HEK293 (cell line): Measurements from ENCODE around the gene TESMIN.

ENCODE experiments used
- CTCF ChIA-PET: fragments of 350-600 bp; formaldehyde crosslinking; extraction: SDS; loops from one replicate; lab custom pipeline; 2021; ENCODE audit warnings: antibody characterized with exemption; lab: Yijun Ruan, JAX
- POLR2A ChIA-PET: fragments of 300-600 bp; formaldehyde crosslinking; extraction: SDS; loops from one replicate; lab custom pipeline; 2020; ENCODE audit warnings: antibody characterized with exemption, inconsistent platforms; lab: Yijun Ruan, JAX
- H3K27ac ChIP-seq: fragments of 200-500 bp; sonication (Bioruptor generic); 2 replicates; pipeline ENCODE4 v1.5.1; 2014; ENCODE audit warnings: low read depth, low read length, control low read depth, inconsistent platforms; ENCODE audit errors: extremely low read depth
- H3K36me3 ChIP-seq, 2 experiments: fragments of 200-500 bp in 1 of 2; sonication (Bioruptor generic) in 1 of 2; 1 replicate in 1 of 2; 2 replicates in 1 of 2; pipeline ENCODE4 v1.5.1; 2014 to 2017; ENCODE audit warnings: inconsistent platforms in 2 of 2, low read length in 2 of 2; ENCODE audit not compliant: control insufficient read depth in 2 of 2, insufficient read depth in 1 of 2
- H3K4me1 ChIP-seq: fragments of 200-500 bp; sonication (Bioruptor generic); 2 replicates; pipeline ENCODE4 v1.5.1; 2014; ENCODE audit warnings: mild to moderate bottlenecking, low read length, inconsistent platforms; ENCODE audit not compliant: control insufficient read depth, insufficient read depth
- H3K4me3 ChIP-seq: 2 replicates; pipeline ENCODE4 v1.5.1; 2011; ENCODE audit warnings: low read depth, mild to moderate bottlenecking, control low read depth, low read length, moderate library complexity
- H3K9me3 ChIP-seq: fragments of 200-500 bp; sonication (Bioruptor generic); 2 replicates; pipeline ENCODE4 v1.5.1; 2014; ENCODE audit warnings: low read depth, low read length, inconsistent platforms; ENCODE audit not compliant: control insufficient read depth, insufficient read depth
- GLI4 ChIP-seq: fragments of 450-650 bp; formaldehyde crosslinking; IDR thresholded peaks from 2 replicates; pipeline ENCODE4 v1.5.1; 2016; ENCODE audit warnings: missing biosample characterization, missing genetic modification characterization
- HOXA7 ChIP-seq: sonication (generic); formaldehyde crosslinking; IDR thresholded peaks from 2 replicates; pipeline ENCODE4 v1.8.1; 2022; ENCODE audit warnings: missing genetic modification reagents, borderline replicate concordance
- KLF1 ChIP-seq: fragments of 450-650 bp; formaldehyde crosslinking; IDR thresholded peaks from 2 replicates; pipeline ENCODE4 v1.5.1; 2016; ENCODE audit warnings: missing biosample characterization, missing genetic modification characterization
- PRDM4 ChIP-seq: fragments of 450-650 bp; formaldehyde crosslinking; IDR thresholded peaks from 2 replicates; pipeline ENCODE4 v1.5.1; 2017; ENCODE audit warnings: missing biosample characterization, missing genetic modification characterization
- ZBTB26 ChIP-seq: fragments of 450-650 bp; formaldehyde crosslinking; optimal IDR thresholded peaks from 2 replicates; pipeline ENCODE3; 2016; ENCODE audit warnings: missing biosample characterization, mild to moderate bottlenecking, missing genetic modification characterization
- ZBTB49 ChIP-seq: fragments of 450-650 bp; formaldehyde crosslinking; IDR thresholded peaks from 2 replicates; pipeline ENCODE4 v1.5.1; 2016; ENCODE audit warnings: missing biosample characterization, missing genetic modification characterization, low read depth
- ZBTB6 ChIP-seq: fragments of 450-650 bp; formaldehyde crosslinking; IDR thresholded peaks from 2 replicates; pipeline ENCODE4 v1.5.1; 2017; ENCODE audit warnings: missing biosample characterization, missing genetic modification characterization
- ZNF114 ChIP-seq: fragments of 450-650 bp; formaldehyde crosslinking; IDR thresholded peaks from 2 replicates; pipeline ENCODE4 v1.5.0; 2017; ENCODE audit warnings: missing biosample characterization, missing genetic modification characterization
- ZNF132 ChIP-seq: fragments of 450-650 bp; formaldehyde crosslinking; IDR thresholded peaks from 2 replicates; pipeline ENCODE4 v1.5.1; 2017; ENCODE audit warnings: missing biosample characterization, missing genetic modification characterization, borderline replicate concordance
- ZNF133 ChIP-seq: fragments of 450-650 bp; formaldehyde crosslinking; IDR thresholded peaks from 2 replicates; pipeline ENCODE4 v1.5.1; 2016; ENCODE audit warnings: missing biosample characterization, missing genetic modification characterization
- ZNF155 ChIP-seq: fragments of 450-650 bp; formaldehyde crosslinking; IDR thresholded peaks from 2 replicates; pipeline ENCODE4 v1.5.1; 2016; ENCODE audit warnings: missing biosample characterization, missing genetic modification characterization
- ZNF174 ChIP-seq: fragments of 450-650 bp; formaldehyde crosslinking; IDR thresholded peaks from 2 replicates; pipeline ENCODE4 v1.5.0; 2017; ENCODE audit warnings: missing biosample characterization, mild to moderate bottlenecking, missing genetic modification characterization
- ZNF184 ChIP-seq: fragments of 450-650 bp; IDR thresholded peaks from 2 replicates; pipeline ENCODE4 v1.5.1; 2018; ENCODE audit warnings: missing biosample characterization, mild to moderate bottlenecking, missing genetic modification characterization
- ZNF302 ChIP-seq: fragments of 450-650 bp; formaldehyde crosslinking; IDR thresholded peaks from 2 replicates; pipeline ENCODE4 v1.5.1; 2016; ENCODE audit warnings: missing biosample characterization, missing genetic modification characterization, low read depth
- ZNF391 ChIP-seq: fragments of 450-650 bp; formaldehyde crosslinking; IDR thresholded peaks from 2 replicates; pipeline ENCODE4 v1.5.1; 2016; ENCODE audit warnings: low read depth, missing biosample characterization, missing genetic modification characterization, borderline replicate concordance
- ZNF510 ChIP-seq: fragments of 450-650 bp; formaldehyde crosslinking; IDR thresholded peaks from 2 replicates; pipeline ENCODE4 v1.5.1; 2018; ENCODE audit warnings: mild to moderate bottlenecking, missing genetic modification characterization, missing biosample characterization; ENCODE audit not compliant: insufficient replicate concordance
- ZNF580 ChIP-seq: fragments of 450-650 bp; formaldehyde crosslinking; IDR thresholded peaks from 2 replicates; pipeline ENCODE4 v1.5.1; 2016; ENCODE audit warnings: missing biosample characterization, missing genetic modification characterization
- ZNF621 ChIP-seq: fragments of 450-650 bp; formaldehyde crosslinking; IDR thresholded peaks from 2 replicates; pipeline ENCODE4 v1.5.1; 2017; ENCODE audit warnings: missing biosample characterization, missing genetic modification characterization
- TF ChIP-seq, protein P1 (sequence below): fragments of 450-650 bp; formaldehyde crosslinking; IDR thresholded peaks from 2 replicates; pipeline ENCODE4 v1.5.1; 2016; ENCODE audit warnings: missing biosample characterization, missing genetic modification characterization
- TF ChIP-seq, protein P2 (sequence below): fragments of 450-650 bp; formaldehyde crosslinking; IDR thresholded peaks from 2 replicates; pipeline ENCODE4 v1.5.1; 2016; ENCODE audit warnings: missing biosample characterization, missing genetic modification characterization

Gene TESMIN

DNA sequence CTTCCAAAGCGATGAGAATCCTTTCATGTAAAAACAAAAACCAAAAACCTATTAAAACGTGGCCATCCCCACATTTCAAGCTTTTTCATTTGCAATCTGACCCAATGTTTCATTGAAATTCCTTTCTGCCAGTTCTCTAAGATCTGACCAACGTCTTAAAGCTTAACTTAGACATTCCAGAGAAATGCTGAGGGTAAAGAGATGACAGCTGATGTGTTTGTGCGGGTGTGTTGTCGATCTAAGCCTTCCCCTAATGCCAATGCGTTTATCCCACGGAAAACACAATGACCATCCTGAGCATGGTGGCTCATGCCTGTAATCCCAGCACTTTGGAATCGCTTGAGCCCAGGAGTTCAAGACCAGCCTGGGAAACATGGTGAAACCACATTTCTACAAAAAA lies 6.4 kb upstream of the TESMIN start (continued):
- TF ChIP-seq, protein P1, sequence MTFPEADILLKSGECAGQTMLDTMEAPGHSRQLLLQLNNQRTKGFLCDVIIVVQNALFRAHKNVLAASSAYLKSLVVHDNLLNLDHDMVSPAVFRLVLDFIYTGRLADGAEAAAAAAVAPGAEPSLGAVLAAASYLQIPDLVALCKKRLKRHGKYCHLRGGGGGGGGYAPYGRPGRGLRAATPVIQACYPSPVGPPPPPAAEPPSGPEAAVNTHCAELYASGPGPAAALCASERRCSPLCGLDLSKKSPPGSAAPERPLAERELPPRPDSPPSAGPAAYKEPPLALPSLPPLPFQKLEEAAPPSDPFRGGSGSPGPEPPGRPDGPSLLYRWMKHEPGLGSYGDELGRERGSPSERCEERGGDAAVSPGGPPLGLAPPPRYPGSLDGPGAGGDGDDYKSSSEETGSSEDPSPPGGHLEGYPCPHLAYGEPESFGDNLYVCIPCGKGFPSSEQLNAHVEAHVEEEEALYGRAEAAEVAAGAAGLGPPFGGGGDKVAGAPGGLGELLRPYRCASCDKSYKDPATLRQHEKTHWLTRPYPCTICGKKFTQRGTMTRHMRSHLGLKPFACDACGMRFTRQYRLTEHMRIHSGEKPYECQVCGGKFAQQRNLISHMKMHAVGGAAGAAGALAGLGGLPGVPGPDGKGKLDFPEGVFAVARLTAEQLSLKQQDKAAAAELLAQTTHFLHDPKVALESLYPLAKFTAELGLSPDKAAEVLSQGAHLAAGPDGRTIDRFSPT: no peak
- no peak for TF ChIP-seq ZNF302
- no peak for TF ChIP-seq ZNF621 (tag by site-specific recombination)
- TF ChIP-seq ZNF184 (tag by site-specific recombination): no peak
- TF ChIP-seq, all 188 proteins: peak for 0

- ChIA-PET POLR2A (no interaction called here), CTCF (no interaction called here)
- no peak overlapping the region for H3K4me3 ChIP-seq
- no peak for TF ChIP-seq ZBTB49
- TF ChIP-seq ZNF580 (tag by site-specific recombination): no peak
- TF ChIP-seq ZNF391 (tag by site-specific recombination): no peak
- TF ChIP-seq ZNF132: no peak
- TF ChIP-seq ZNF174: no peak
- TF ChIP-seq ZNF155 (tag by site-specific recombination): no peak
- no peak for TF ChIP-seq PRDM4 (tag by site-specific recombination)
- TF ChIP-seq HOXA7 (CRISPR knock-in tag): no peak
- no peak for TF ChIP-seq ZBTB26 (tag by site-specific recombination)
- TF ChIP-seq ZNF510 (tag by site-specific recombination): no peak
- TF ChIP-seq ZNF133 (tag by site-specific recombination): no peak
- no peak for TF ChIP-seq ZNF114 (tag by site-specific recombination)
- TF ChIP-seq ZBTB6: no peak
- TF ChIP-seq, protein P2, sequence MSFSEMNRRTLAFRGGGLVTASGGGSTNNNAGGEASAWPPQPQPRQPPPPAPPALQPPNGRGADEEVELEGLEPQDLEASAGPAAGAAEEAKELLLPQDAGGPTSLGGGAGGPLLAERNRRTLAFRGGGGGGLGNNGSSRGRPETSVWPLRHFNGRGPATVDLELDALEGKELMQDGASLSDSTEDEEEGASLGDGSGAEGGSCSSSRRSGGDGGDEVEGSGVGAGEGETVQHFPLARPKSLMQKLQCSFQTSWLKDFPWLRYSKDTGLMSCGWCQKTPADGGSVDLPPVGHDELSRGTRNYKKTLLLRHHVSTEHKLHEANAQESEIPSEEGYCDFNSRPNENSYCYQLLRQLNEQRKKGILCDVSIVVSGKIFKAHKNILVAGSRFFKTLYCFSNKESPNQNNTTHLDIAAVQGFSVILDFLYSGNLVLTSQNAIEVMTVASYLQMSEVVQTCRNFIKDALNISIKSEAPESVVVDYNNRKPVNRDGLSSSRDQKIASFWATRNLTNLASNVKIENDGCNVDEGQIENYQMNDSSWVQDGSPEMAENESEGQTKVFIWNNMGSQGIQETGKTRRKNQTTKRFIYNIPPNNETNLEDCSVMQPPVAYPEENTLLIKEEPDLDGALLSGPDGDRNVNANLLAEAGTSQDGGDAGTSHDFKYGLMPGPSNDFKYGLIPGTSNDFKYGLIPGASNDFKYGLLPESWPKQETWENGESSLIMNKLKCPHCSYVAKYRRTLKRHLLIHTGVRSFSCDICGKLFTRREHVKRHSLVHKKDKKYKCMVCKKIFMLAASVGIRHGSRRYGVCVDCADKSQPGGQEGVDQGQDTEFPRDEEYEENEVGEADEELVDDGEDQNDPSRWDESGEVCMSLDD (tag by site-specific recombination): no peak
- TF ChIP-seq KLF1 (tag by site-specific recombination): no peak
- no peak for TF ChIP-seq GLI4
- no peak overlapping the region for H3K27ac ChIP-seq
- H3K4me1 ChIP-seq: no peaks in the 10 kb centered on the region
- peaks cover 0 to 44% of the 10 kb centered on the region in 2 experiments; a peak in 2 of 3 replicates for H3K36me3 ChIP-seq
- H3K9me3 ChIP-seq: no peaks in the 10 kb centered on the region
These were observed 4.9 kb upstream of the TESMIN start for GRCh38 chr11:68756171-68756766.
